HG03196 (cell line): ENCODE data around the gene ZNF580.

Experiments
- ATAC-seq: cut with Tn5 transposase; IDR thresholded peaks from one replicate; pipeline ENCODE4 v1.9.1; 2021; ENCODE audit not compliant: unreplicated experiment

The ZNF580 gene

GRCh38 chr19:55675661-55676354, 35.0 kb downstream of the ZNF580 start:
- no peak for ATAC-seq

DNA sequence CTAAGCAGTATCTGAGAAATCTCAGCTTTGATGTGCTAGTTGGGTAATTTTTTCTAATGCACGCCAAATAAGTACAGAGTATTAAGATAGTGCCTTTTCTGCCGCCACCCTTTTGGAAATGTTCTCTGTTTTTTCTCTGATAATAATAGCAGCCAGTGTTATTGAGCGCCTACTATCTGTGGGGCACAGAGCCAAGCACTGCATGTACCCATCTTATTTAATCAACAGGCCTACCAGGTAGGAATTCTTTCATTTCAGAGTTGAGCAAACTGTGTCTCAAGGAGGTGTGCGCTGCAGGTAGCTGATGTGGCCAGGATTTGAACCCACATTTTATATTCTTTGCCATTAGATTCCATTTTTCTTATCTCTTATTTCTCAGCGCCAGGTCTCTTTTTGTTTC, 35.6 kb downstream of the ZNF580 start:
- ATAC-seq = no peak

- ATAC-seq = no peak
Observed at GRCh38 chr19:55676889-55677505, 36.2 kb downstream of the ZNF580 start.

- no peak for ATAC-seq
Observed at GRCh38 chr19:55677572-55678028, 36.8 kb downstream of the ZNF580 start.

- peak; percentile 61 for ATAC-seq
Observed at GRCh38 chr19:55678121-55678671, 37.4 kb downstream of the ZNF580 start.

- no peak for ATAC-seq
Observed at GRCh38 chr19:55679343-55680257, 38.8 kb downstream of the ZNF580 start.

DNA sequence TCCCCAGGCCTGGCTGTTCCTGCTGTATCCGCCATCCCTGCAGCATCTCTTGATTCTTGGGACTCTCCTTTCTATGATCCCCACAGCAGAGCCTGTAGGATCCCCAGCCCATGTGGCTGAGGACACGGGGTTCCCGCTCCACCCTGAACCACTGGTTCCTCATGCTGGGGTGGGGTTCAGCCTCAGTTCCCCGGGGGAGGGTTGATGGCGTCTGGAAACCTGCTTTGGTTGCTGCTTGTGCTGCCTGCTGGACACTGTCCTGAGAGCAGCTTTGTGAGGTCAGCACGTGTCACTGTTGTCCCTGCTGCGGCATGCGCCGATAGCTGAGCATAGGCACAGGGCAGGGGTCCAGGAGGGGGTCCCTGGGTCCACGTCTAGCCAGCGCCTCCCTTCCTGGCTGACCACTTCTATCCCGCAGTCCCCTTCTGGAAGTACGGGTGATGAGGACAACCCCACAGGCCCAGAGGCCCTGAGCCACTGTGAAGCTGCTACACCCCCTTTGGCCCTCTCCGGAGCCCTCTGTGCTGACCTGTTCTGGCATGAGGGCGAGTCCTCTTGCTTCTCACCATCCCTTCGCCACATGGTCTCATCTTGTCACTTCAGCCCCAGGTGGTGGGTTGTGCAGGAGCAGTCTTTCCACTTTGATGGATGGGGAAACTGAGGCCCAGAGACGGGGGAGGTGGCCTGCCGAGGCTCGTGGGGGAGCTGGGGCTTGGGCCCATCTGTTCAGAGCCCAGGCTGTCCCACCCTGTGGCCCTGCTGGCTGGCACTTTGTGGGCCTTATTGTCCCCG, 39.7 kb downstream of the ZNF580 start:
- ATAC-seq = no peak

DNA sequence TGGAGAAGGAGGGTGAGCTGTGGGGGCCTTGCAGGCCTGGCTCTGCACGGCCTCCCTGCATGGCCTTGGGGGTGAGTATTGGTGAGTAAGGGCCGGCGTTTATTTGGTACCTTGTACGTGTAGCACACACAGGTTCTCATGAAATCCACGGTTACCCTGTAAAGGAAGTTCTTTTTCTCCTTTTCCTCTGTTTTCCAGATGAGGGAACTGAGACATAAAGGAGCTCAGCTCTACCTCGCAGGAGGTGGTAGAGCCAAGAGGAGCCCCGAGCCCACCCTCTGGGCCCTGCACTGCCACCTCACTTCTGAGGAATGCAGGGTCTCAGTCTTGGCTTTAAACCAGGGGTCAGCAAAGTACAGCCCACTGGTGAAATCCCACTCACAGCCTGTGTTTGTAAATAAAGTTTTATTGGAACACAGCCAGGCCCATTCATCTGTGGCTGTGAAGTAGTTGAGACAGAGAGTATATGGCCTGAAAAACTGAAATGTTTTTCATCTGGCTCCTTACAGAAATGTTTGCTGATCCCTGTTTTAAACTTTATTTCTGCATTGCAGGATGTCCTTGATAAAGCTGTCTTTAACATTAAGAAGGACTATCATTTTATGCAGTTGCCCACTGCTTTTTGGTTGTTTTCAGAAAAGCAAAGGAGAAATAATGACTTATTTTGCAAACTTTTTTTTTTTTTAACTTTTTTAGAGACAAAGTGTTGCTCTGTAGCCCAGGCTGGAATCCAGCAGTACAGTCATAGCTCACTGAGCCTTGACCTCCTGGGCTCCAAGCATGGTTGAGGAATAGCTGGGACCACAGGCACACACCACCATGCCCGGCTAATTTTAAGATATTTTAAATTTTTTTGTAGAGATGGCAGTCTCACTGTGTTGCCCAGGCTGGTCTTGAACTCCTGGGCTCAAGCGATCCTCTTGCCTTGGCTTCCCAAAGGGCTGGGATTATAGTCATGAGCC, 40.6 kb downstream of the ZNF580 start:
- ATAC-seq = no peak

- ATAC-seq = no peak
Observed at GRCh38 chr19:55683449-55684261, 42.9 kb downstream of the ZNF580 start.

DNA sequence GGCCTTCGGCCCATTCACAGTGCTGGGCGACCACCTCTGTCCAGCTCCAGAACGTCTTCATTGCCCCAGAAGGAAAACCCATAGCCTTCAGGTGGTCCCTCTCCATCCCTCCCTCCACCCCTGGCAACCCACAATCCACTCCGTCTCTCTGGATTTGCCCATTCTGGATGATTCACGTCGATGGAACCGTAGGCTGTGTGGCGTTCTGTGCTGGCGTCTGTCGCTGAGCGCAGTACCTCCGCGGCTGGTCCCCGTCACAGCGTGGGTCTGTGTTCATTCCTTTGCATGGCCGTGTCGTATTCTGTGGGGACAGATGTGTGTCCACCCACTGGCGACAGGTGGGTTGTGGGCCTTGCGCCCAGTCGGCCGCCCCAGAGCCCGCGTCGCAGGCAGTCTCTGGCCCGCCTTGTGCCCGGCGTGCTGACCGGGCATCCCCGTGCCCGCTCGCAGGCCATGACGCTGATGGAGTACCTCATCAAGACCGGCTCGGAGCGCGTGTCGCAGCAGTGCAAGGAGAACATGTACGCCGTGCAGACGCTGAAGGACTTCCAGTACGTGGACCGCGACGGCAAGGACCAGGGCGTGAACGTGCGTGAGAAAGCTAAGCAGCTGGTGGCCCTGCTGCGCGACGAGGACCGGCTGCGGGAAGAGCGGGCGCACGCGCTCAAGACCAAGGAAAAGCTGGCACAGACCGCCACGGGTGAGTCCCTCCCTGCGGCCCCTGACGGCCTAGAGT, 44.3 kb downstream of the ZNF580 start:
- no peak for ATAC-seq

- ATAC-seq = no peak
Observed at GRCh38 chr19:55685776-55686175, 45.0 kb downstream of the ZNF580 start.

DNA sequence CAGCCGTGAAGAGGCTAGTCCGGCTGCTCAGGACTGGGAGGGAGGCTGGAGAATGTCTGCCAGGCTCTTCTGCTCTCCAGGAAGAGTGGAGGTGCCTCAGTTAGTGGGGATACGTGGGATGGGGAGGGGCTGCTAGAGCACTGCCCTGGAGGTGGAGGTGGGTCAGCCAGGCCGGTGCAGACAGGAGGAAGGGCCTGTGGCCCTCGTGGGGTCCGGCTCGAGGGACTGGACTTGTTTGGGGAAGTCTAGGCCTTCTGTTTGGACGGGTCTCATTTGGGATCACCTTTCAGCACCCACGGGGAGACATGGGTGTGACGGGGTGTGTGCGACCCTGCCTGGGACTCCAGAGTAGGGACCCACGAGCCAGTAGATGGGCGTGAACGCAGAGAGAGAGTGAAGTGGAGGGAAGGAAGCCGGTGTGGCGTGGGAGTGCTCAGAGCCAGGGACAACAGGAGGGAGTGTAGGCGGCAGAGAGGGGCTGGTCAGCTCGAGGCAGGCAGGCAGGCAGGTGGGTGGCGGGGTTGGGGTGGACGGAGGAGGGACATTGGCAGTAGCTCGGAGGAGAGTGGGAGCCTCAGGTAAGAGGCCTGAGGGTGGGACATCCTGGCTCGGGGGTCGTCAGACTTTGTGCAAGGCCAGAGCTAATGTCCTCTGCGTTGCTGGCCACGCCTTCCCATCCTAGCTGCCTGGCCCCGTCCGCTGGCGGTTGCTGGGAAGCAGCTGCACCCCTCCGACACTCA, 45.7 kb downstream of the ZNF580 start:
- no peak for ATAC-seq

GRCh38 chr19:55687281-55688201, 46.7 kb downstream of the ZNF580 start:
- ATAC-seq = no peak

DNA sequence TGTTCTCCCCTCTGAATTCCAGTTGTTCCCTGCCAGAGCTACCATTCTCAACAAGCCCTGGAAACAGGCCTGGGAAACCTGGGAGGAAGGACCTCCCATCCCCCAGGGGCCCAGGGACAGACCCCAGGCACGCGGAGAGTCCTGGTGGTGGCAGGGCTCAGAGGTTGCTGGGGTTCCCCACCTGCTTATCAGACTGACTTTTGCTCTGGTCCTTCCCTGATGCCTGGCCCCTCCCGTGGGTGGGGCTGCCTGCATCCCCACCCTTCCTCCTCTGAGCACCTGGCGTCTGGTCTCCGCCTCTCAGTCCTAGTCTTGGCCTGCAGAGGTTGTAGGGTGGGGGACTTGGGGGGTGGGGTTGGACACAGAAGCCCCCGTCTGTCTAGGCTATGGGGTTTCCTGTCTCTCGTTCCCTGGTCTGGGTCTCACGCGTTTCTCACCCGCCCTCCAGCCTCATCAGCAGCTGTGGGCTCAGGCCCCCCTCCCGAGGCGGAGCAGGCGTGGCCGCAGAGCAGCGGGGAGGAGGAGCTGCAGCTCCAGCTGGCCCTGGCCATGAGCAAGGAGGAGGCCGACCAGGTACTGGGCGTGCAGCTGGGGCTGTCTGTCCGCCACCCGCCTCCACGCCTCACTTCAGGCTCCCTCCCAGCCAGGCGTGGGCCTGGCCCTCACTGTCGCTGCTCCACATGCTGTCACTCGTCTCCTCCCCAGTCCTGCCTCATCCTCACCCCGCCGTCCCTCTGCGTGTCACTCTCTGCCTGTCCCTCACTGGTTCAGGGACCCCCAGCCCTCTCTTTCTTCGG, 47.8 kb downstream of the ZNF580 start:
- no peak for ATAC-seq

DNA sequence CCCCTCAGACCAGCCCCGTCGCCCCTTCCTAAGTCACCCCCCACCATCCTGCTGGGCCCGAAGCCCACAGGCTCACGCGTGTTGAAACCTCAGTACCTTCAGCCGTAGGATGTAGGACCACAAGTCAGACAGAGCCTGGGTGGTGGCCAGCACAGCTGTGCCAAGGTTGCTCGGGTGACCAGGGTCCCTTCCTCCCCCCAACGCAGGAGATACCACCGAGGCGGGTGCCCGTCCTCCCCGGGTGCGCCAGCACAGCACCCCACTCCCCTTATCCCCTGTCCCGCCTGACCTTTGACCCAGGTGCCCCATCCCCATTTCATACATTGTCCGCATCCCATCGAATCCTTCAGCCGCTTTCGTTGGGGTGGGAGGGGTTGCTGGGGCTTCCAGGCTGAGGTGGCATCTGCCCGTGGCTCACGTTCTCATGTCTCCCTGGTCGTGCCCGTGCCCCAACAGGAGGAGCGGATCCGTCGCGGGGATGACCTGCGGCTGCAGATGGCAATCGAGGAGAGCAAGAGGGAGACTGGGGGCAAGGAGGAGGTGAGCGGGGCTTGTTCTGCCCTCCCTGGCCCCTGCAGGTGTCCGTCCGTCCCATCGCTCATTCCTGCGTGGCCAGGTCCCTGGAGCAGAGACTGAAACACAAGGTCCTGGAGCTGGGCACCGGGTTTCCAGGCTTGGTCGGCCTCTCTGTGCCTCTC, 48.8 kb downstream of the ZNF580 start:
- ATAC-seq = no peak
